Measurements from ENCODE around the gene NPEPL1. TPM values are rescaled to one million over a fixed set of nuclear protein-coding genes. Genes with fewer than 3 reads are reported as not detected.

NPEPL1 gene
- total RNA-seq, 4 donors from 2014 or later: 24.9 to 49.8 (median 27.9) TPM

GRCh38 chr20:58711266-58712051, 18.9 kb downstream of the NPEPL1 start:
- TF ChIP-seq CTCF (IDR thresholded peaks at IDR 0.05): no peak
- DNase-seq (ENCODE audit: low spot score) (no peak), ATAC-seq (ENCODE audit: low FRiP score) (no peak)

- no peak for ATAC-seq (ENCODE audit: low FRiP score)
- no peak for TF ChIP-seq CTCF (IDR thresholded peaks at IDR 0.05)
- no peak for DNase-seq (ENCODE audit: low spot score)
These were observed 19.7 kb downstream of the NPEPL1 start for GRCh38 chr20:58712151-58712791.

- TF ChIP-seq CTCF (IDR thresholded peaks at IDR 0.05): no peak
- DNase-seq (ENCODE audit: low spot score): no peak
- no peak for ATAC-seq (ENCODE audit: low FRiP score)
These were observed 20.5 kb downstream of the NPEPL1 start for GRCh38 chr20:58712806-58713731.

DNA sequence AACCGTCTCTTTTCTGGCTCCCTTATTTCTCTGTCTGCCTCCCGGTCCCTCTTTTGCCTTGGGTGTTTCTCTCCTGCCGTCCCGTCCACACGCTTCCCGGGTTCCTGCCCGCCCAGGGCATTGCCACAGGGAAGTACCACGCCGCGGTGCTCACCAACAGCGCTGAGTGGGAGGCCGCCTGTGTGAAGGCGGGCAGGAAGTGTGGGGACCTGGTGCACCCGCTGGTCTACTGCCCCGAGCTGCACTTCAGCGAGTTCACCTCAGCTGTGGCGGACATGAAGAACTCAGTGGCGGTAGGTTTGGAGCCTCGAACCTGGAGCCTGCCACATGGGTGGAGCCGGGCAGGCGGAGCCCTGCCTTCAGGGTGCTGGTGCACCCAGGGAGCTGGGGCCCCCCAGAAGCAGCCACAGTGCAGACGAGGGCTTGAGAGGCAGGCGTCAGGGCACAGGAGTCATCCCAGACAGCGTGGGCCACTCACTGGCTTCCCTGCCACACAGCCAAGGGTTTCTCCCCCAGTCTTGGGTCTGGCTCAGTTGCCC, 21.3 kb downstream of the NPEPL1 start:
- ATAC-seq (ENCODE audit: low FRiP score) (no peak), DNase-seq (ENCODE audit: low spot score) (no peak)
- no peak for TF ChIP-seq CTCF (IDR thresholded peaks at IDR 0.05)

DNA sequence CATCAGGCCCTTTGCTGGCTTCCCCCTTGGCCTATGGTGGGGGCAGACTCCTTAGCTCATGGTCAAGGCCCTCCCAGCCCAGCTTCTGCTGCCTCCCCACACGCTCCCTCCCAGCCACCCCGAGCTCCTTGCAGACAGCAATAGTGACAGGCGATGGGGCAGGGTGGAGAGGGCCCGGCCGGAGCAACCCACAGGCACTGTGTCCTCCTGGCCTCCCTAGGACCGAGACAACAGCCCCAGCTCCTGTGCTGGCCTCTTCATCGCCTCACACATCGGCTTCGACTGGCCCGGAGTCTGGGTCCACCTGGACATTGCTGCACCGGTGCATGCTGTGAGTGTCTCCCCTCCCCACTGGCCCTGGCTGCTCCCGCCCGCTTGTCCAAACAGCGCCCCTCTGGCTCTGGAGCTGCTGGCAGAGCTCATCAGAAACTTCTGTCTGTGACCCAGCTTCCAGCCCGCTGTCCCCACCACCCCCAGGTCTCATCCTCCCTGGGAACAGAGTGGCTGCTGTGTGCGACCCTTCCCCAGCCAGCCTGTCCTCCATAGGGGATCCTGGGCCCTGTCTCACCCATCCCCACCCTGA, 21.8 kb downstream of the NPEPL1 start:
- no peak for TF ChIP-seq CTCF (IDR thresholded peaks at IDR 0.05)
- DNase-seq (ENCODE audit: low spot score): no peak
- ATAC-seq (ENCODE audit: low FRiP score): no peak

GRCh38 chr20:58714923-58715351, 22.3 kb downstream of the NPEPL1 start:
- TF ChIP-seq CTCF (IDR thresholded peaks at IDR 0.05): no peak
- no peak for ATAC-seq (ENCODE audit: low FRiP score)
- DNase-seq (ENCODE audit: low spot score): no peak
